Measurements from ENCODE around the gene PLCH1.

DNA sequence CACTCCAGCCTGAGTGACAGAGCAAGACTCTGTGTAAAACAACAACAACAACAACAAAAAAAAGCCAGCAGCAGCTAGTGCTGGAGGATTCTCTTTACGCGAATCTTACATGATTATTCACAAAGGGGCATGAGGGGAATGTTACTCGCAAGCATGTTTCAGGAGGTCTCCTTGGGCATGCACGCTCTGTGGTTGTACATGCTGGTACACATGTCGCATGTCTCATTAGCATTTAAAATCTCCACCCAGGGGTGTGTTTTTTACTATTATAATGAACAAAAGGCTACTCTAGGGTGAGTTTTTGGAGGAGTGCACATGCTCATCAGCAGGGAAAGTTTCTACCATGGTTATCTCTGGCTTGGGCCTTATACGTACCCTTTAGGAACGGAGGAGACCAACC, 12.7 kb upstream of the PLCH1 start:
- no peak for TF ChIP-seq EZH2 (IDR thresholded peaks at IDR 0.05)
- TF ChIP-seq POLR2AphosphoS5 (IDR thresholded peaks at IDR 0.05; ENCODE audit: borderline replicate concordance, low read depth, low read length) = no peak
- no peak for TF ChIP-seq FOXP2 (optimal IDR thresholded peaks at IDR 0.05; ENCODE audit: control extremely low read depth, extremely low read length, insufficient read depth)
